ENCODE measurements around the gene SH3RF3. TPM values are rescaled to one million over a fixed set of nuclear protein-coding genes. Genes with fewer than 3 reads are reported as not detected.

The SH3RF3 gene
- total RNA-seq, 2 donors from 2014 or later, result 8.0 to 8.8 TPM

DNA sequence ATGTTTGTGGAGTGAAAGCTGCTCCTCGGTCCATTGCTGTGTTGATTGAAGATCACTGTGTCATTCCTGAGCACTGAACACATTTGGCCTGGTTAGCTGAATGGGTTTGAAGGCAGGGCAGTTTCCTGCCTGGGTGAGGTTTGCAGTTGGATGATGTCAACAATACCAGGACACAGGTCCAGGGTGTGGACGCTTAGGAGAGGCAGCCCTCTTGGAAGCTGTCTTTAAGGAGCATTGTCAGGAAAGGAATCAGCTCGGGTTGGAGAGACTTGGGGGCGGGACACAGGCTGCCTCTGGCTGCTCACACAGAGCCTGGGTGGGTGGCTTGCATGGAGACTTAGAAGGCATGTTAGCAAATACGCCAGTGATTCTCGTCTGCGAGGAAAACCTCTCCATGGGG, 247.1 kb downstream of the SH3RF3 start:
- H3K27ac ChIP-seq, result no peak overlapping the region

DNA sequence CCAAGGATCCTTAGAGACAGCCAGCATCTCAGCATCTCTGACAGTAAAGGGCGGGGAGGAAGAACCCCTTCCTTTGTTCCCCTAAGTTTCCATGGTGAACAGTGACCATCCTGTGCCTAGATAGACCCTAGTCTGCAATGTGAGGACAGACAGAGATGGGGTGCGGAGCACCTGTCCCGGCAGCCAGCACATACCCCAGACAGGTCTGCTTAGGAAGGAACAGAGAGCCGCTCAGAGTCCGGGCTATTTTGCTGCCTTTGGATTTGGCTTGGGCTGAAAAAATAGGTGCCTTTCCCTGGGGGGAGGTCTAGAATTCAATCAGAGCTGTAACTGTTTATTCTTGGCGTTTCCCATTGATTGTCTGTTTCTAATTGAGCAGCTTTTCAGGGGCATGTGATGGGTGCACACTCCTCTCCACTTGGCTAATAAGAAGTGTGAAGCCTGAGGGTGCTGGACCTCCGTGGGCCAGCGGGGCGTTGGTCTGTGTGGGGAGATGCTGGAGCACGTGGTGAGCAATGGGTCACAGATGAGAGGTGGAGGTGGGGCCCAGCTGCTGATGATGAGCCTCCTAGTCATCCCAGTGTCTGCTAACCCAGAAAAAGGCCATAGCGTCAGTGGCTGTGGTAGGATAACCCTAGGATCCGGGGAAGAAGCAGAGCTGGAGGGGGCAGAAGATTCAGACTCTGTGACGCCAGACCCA, 247.9 kb downstream of the SH3RF3 start:
- TF ChIP-seq, protein P1, sequence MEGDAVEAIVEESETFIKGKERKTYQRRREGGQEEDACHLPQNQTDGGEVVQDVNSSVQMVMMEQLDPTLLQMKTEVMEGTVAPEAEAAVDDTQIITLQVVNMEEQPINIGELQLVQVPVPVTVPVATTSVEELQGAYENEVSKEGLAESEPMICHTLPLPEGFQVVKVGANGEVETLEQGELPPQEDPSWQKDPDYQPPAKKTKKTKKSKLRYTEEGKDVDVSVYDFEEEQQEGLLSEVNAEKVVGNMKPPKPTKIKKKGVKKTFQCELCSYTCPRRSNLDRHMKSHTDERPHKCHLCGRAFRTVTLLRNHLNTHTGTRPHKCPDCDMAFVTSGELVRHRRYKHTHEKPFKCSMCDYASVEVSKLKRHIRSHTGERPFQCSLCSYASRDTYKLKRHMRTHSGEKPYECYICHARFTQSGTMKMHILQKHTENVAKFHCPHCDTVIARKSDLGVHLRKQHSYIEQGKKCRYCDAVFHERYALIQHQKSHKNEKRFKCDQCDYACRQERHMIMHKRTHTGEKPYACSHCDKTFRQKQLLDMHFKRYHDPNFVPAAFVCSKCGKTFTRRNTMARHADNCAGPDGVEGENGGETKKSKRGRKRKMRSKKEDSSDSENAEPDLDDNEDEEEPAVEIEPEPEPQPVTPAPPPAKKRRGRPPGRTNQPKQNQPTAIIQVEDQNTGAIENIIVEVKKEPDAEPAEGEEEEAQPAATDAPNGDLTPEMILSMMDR (IDR thresholded peaks at IDR 0.05), result no peak
- peaks cover 5% of the 10 kb centered on the region for H3K36me3 ChIP-seq
- no peak overlapping the region for H3K4me3 ChIP-seq
- H3K27ac ChIP-seq, result no peak overlapping the region
- peaks cover 0 to 7% of the 10 kb centered on the region in 2 donors for H3K4me1 ChIP-seq
- DNase-seq (ENCODE audit: low spot score), result peak; percentile 52
- H3K27me3 ChIP-seq, result no peaks in the 10 kb centered on the region
- H3K9me3 ChIP-seq, result no peaks in the 10 kb centered on the region

More for the DNA sequence above, 247.1 kb downstream of the SH3RF3 start:
- no peaks in the 10 kb centered on the region for H3K27me3 ChIP-seq
- peaks cover 0 to 6% of the 10 kb centered on the region in 2 donors for H3K4me1 ChIP-seq
- DNase-seq (ENCODE audit: low spot score), result peak; percentile 58
- no peaks in the 10 kb centered on the region for H3K9me3 ChIP-seq
- TF ChIP-seq, protein P1 (IDR thresholded peaks at IDR 0.05), result no peak
- peaks cover 5% of the 10 kb centered on the region for H3K36me3 ChIP-seq
- no peak overlapping the region for H3K4me3 ChIP-seq

DNA sequence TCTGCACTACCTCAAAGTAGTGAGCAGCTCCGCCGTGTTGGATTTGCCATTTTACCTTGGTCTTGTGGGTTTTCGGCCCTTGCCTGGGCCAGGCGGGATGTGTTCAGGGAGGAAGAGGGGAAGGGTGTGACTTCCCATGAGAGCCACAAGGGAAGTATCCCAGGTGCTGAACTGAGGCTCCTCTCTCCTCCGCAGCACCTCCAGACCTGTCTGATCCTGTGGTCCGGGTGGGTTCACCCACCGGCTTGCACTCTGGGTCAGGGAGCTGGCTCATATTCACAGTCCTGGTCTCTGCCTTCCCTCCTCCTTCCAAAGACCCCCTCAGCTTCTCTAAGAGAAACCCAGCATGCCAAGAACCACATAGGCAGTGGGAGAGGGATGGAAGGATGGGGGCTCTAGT, 249.0 kb downstream of the SH3RF3 start:
- H3K27ac ChIP-seq, result no peak overlapping the region
- peaks cover 0 to 18% of the 10 kb centered on the region in 2 donors for H3K4me1 ChIP-seq
- H3K9me3 ChIP-seq, result no peaks in the 10 kb centered on the region
- no peak overlapping the region for H3K4me3 ChIP-seq
- H3K27me3 ChIP-seq, result no peaks in the 10 kb centered on the region
- peak; percentile 28 for DNase-seq (ENCODE audit: low spot score)
- H3K36me3 ChIP-seq, result peaks cover 5% of the 10 kb centered on the region
- TF ChIP-seq, protein P1 (IDR thresholded peaks at IDR 0.05), result no peak

DNA sequence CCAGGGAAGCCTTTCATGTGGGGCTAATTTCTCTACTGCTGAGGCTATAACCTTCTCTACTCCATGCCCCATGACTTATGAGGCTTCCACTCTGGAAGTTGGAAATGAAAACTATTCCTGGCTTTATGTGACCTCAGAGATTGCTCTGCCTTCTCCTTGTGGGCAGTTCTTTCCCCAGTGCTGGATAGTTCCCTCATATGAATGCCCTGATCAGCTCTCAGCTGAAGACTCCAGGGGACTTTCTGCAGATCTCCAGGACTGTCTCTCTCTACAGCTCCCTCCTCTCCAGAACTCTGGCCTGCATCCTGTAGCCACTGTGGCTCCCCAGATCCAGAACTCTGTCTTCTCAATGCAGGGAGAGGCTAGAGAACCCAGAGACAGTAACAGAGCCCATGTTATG, 249.7 kb downstream of the SH3RF3 start:
- Histone ChIP-seq H3K36me3 (peaks cover 5% of the 10 kb centered on the region), H3K27ac (no peak overlapping the region), H3K4me3 (no peak overlapping the region), H3K4me1 (peaks cover 0 to 25% of the 10 kb centered on the region in 2 donors), H3K9me3 (no peaks in the 10 kb centered on the region), H3K27me3 (no peaks in the 10 kb centered on the region)
- peak; percentile 21 for DNase-seq (ENCODE audit: low spot score)
- TF ChIP-seq, protein P1 (IDR thresholded peaks at IDR 0.05), result no peak

DNA sequence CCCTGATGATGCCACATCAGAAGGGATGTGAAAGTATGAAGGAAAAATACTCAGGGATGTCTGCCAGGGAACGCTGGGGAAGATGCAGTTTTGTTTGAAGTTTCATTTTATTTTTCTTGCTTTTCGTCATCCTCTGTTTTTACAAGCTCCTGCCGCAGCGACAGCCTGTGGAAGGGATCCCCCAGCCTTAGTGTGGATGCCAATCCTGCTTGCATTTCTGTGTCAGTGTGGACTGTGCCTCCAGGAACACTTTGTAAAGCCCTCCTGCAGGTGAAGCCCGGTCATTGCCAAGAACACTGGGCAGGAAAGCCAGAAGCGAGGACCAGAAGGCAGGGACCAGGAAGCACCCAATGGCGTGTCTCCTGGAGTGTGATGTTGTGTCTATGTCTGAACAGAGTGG, 250.5 kb downstream of the SH3RF3 start:
- H3K36me3 ChIP-seq, result no peaks in the 10 kb centered on the region
- peaks cover 0 to 33% of the 10 kb centered on the region in 2 donors for H3K4me1 ChIP-seq
- H3K9me3 ChIP-seq, result no peaks in the 10 kb centered on the region
- no peak overlapping the region for H3K4me3 ChIP-seq
- H3K27me3 ChIP-seq, result no peaks in the 10 kb centered on the region
- TF ChIP-seq, protein P1 (IDR thresholded peaks at IDR 0.05), result no peak
- H3K27ac ChIP-seq, result no peak overlapping the region
- peak; percentile 50 for DNase-seq (ENCODE audit: low spot score)
